GM12891 (cell line): ENCODE data around the gene ADCY10.

Source experiments
- DNase-seq: peaks from one replicate; pipeline ENCODE4 v3.0.0; 2011; ENCODE audit warnings: low spot score; ENCODE audit not compliant: insufficient read length
- FAIRE-seq: peaks from 2 replicates; lab custom pipeline; 2011; peaks lifted over from hg19 to GRCh38; lab: Jason Lieb, UNC
- PAX5 ChIP-seq: IDR thresholded peaks from 2 replicates; pipeline ENCODE4 v1.6.1; 2011; ENCODE audit warnings: low read length, moderate library complexity, mild to moderate bottlenecking; ENCODE audit not compliant: insufficient read depth, severe bottlenecking
- POLR2A ChIP-seq: IDR thresholded peaks from 2 replicates; pipeline ENCODE4 v1.6.1; 2011; ENCODE audit warnings: low read depth, low read length, control low read depth
- POLR2AphosphoS5 ChIP-seq: IDR thresholded peaks from 2 replicates; pipeline ENCODE4 v1.6.1; 2011; ENCODE audit warnings: low read depth, low read length, control low read depth
- POU2F2 ChIP-seq: IDR thresholded peaks from 2 replicates; pipeline ENCODE4 v1.6.1; 2011; ENCODE audit warnings: low read depth, mild to moderate bottlenecking, control low read depth, low read length, moderate library complexity
- SPI1 ChIP-seq: IDR thresholded peaks from 2 replicates; pipeline ENCODE4 v1.6.1; 2011; ENCODE audit warnings: low read depth, low read length, control low read depth
- TAF1 ChIP-seq: IDR thresholded peaks from 2 replicates; pipeline ENCODE4 v1.6.1; 2011; ENCODE audit warnings: low read depth, low read length, control low read depth

The ADCY10 gene

GRCh38 chr1:167789501-167789900, 124.4 kb downstream of the ADCY10 start:
- TF ChIP-seq POU2F2 = no peak
- no peak for TF ChIP-seq TAF1
- no peak for TF ChIP-seq SPI1
- no peak for TF ChIP-seq POLR2AphosphoS5
- TF ChIP-seq POLR2A = no peak
- TF ChIP-seq PAX5 = no peak
- DNase-seq (no peak), FAIRE-seq (no peak)

GRCh38 chr1:167786502-167786901, 127.4 kb downstream of the ADCY10 start:
- FAIRE-seq (no peak), DNase-seq (no peak)
- TF ChIP-seq PAX5 (no peak), POLR2AphosphoS5 (no peak), POU2F2 (no peak), TAF1 (no peak), POLR2A (no peak)

- DNase-seq (no peak), FAIRE-seq (no peak)
- TF ChIP-seq POLR2AphosphoS5 (no peak), TAF1 (no peak), POLR2A (no peak), PAX5 (no peak), POU2F2 (no peak), SPI1 (no peak)
These were observed 128.9 kb downstream of the ADCY10 start for GRCh38 chr1:167784876-167785550.

- DNase-seq (no peak), FAIRE-seq (no peak)
- TF ChIP-seq PAX5 = no peak
- TF ChIP-seq POLR2AphosphoS5 = no peak
- no peak for TF ChIP-seq TAF1
- TF ChIP-seq POU2F2 = no peak
- TF ChIP-seq POLR2A = no peak
- no peak for TF ChIP-seq SPI1
These were observed 131.0 kb downstream of the ADCY10 start for GRCh38 chr1:167782946-167783345.

- no peak for FAIRE-seq
- TF ChIP-seq TAF1 = no peak
- no peak for TF ChIP-seq POU2F2
- TF ChIP-seq POLR2AphosphoS5 = no peak
- TF ChIP-seq POLR2A = no peak
- TF ChIP-seq PAX5 = no peak
- no peak for TF ChIP-seq SPI1
- no peak for DNase-seq
These were observed 132.4 kb downstream of the ADCY10 start for GRCh38 chr1:167781558-167781957.

GRCh38 chr1:167777269-167777650, 136.7 kb downstream of the ADCY10 start:
- FAIRE-seq (no peak), DNase-seq (no peak)
- TF ChIP-seq SPI1 (no peak), PAX5 (no peak), POLR2A (no peak), TAF1 (no peak), POLR2AphosphoS5 (no peak), POU2F2 (no peak)

GRCh38 chr1:167776616-167777268, 137.2 kb downstream of the ADCY10 start:
- no peak for DNase-seq
- FAIRE-seq = peak; percentile 16
- TF ChIP-seq SPI1 (no peak), POU2F2 (no peak)

GRCh38 chr1:167776151-167776550, 137.8 kb downstream of the ADCY10 start:
- peak; percentile 82 for FAIRE-seq

GRCh38 chr1:167775178-167775577, 138.8 kb downstream of the ADCY10 start:
- DNase-seq (no peak), FAIRE-seq (no peak)
- no peak for TF ChIP-seq TAF1
- no peak for TF ChIP-seq POLR2AphosphoS5
- TF ChIP-seq POU2F2 = no peak
- no peak for TF ChIP-seq POLR2A
- no peak for TF ChIP-seq SPI1
- TF ChIP-seq PAX5 = no peak

More at GRCh38 chr1:167776151-167776550, 137.8 kb downstream of the ADCY10 start:
- DNase-seq = no peak
- TF ChIP-seq POLR2AphosphoS5 = no peak
- no peak for TF ChIP-seq POLR2A
- no peak for TF ChIP-seq SPI1
- TF ChIP-seq PAX5 = no peak
- TF ChIP-seq POU2F2 = no peak

- DNase-seq (no peak), FAIRE-seq (no peak)
- no peak for TF ChIP-seq POLR2AphosphoS5
These were observed 139.2 kb downstream of the ADCY10 start for GRCh38 chr1:167774710-167775109.
